ENCODE data around the gene TRAF1. TPM values are rescaled to one million over a fixed set of nuclear protein-coding genes. Genes with fewer than 3 reads are reported as not detected.

Gene TRAF1
- total RNA-seq, 1 experiment from 2014 or later, result 1.8 TPM

DNA sequence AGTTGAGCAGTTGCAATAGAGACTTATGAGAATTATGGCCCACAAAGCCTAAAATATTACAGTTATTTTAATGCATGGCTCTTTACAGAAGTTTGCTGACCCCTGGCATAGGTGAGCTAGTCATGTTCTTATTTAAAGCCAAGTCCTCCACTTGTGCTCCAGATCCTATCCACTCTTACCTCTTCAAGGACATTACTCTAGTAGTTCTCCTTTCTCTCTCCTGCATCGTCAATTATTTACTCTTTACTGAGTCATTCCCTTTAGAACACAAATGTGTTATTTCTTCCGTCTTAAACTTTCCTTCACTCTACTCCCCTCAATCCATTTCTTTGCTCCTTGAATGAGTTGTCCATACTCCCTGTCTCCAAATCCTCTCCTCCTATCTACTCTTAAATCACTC lies 20.6 kb upstream of the TRAF1 start:
- TF ChIP-seq ZNF416 (CRISPR knock-in tag; IDR thresholded peaks at IDR 0.05), result no peak
- TF ChIP-seq, protein P1, sequence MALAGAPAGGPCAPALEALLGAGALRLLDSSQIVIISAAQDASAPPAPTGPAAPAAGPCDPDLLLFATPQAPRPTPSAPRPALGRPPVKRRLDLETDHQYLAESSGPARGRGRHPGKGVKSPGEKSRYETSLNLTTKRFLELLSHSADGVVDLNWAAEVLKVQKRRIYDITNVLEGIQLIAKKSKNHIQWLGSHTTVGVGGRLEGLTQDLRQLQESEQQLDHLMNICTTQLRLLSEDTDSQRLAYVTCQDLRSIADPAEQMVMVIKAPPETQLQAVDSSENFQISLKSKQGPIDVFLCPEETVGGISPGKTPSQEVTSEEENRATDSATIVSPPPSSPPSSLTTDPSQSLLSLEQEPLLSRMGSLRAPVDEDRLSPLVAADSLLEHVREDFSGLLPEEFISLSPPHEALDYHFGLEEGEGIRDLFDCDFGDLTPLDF (CRISPR knock-in tag; IDR thresholded peaks at IDR 0.05), result no peak
- TF ChIP-seq SOX15 (CRISPR knock-in tag; IDR thresholded peaks at IDR 0.05), result no peak
- TF ChIP-seq, protein P2, sequence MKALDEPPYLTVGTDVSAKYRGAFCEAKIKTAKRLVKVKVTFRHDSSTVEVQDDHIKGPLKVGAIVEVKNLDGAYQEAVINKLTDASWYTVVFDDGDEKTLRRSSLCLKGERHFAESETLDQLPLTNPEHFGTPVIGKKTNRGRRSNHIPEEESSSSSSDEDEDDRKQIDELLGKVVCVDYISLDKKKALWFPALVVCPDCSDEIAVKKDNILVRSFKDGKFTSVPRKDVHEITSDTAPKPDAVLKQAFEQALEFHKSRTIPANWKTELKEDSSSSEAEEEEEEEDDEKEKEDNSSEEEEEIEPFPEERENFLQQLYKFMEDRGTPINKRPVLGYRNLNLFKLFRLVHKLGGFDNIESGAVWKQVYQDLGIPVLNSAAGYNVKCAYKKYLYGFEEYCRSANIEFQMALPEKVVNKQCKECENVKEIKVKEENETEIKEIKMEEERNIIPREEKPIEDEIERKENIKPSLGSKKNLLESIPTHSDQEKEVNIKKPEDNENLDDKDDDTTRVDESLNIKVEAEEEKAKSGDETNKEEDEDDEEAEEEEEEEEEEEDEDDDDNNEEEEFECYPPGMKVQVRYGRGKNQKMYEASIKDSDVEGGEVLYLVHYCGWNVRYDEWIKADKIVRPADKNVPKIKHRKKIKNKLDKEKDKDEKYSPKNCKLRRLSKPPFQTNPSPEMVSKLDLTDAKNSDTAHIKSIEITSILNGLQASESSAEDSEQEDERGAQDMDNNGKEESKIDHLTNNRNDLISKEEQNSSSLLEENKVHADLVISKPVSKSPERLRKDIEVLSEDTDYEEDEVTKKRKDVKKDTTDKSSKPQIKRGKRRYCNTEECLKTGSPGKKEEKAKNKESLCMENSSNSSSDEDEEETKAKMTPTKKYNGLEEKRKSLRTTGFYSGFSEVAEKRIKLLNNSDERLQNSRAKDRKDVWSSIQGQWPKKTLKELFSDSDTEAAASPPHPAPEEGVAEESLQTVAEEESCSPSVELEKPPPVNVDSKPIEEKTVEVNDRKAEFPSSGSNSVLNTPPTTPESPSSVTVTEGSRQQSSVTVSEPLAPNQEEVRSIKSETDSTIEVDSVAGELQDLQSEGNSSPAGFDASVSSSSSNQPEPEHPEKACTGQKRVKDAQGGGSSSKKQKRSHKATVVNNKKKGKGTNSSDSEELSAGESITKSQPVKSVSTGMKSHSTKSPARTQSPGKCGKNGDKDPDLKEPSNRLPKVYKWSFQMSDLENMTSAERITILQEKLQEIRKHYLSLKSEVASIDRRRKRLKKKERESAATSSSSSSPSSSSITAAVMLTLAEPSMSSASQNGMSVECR (CRISPR knock-in tag; IDR thresholded peaks at IDR 0.05; ENCODE audit: borderline replicate concordance), result no peak
- Mint-ChIP-seq H3K27ac (no peak overlapping the region), H3K4me3 (no peak overlapping the region), H3K4me1 (peaks cover 27% of the 10 kb centered on the region), H3K27me3 (ENCODE audit: low read depth) (no peaks in the 10 kb centered on the region), H3K9me3 (no peaks in the 10 kb centered on the region), H3K36me3 (no peaks in the 10 kb centered on the region)
- DNase-seq (ENCODE audit: low spot score), result no peak
- ATAC-seq, result no peak
- CTCF ChIA-PET, result no interaction called here
- POLR2A ChIA-PET, result no interaction called here

DNA sequence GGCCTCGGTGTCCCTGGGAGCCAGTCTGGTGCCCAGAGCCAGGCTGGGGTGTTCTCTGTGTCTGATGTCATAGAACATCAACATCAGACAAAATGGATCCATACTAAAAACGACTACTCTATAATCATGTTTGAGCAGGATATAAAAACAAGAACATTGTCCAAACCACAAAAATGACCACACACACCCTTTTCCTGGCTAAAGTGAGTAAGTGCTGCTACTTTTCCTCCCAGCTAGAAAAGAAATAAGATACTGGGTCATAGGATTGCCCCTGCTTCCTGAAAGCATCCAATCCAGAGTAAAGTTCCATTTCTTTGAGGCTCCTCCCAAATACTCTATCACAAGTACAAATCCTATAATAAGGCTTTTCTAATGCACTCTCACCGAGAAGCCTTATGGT lies 19.7 kb upstream of the TRAF1 start:
- Mint-ChIP-seq H3K36me3 (no peaks in the 10 kb centered on the region), H3K27me3 (ENCODE audit: low read depth) (no peaks in the 10 kb centered on the region), H3K9me3 (no peaks in the 10 kb centered on the region), H3K27ac (no peak overlapping the region), H3K4me1 (peaks cover 27% of the 10 kb centered on the region), H3K4me3 (no peak overlapping the region)
- ChIA-PET CTCF (no interaction called here), POLR2A (no interaction called here)
- DNase-seq (ENCODE audit: low spot score), result no peak
- ATAC-seq, result no peak
- TF ChIP-seq, protein P2 (CRISPR knock-in tag; IDR thresholded peaks at IDR 0.05; ENCODE audit: borderline replicate concordance), result no peak
- no peak for TF ChIP-seq CBFB (CRISPR knock-in tag; IDR thresholded peaks at IDR 0.05; ENCODE audit: low read depth)
- no peak for TF ChIP-seq FOXJ3 (CRISPR knock-in tag; IDR thresholded peaks at IDR 0.05; ENCODE audit: borderline replicate concordance)
- TF ChIP-seq, protein P3, sequence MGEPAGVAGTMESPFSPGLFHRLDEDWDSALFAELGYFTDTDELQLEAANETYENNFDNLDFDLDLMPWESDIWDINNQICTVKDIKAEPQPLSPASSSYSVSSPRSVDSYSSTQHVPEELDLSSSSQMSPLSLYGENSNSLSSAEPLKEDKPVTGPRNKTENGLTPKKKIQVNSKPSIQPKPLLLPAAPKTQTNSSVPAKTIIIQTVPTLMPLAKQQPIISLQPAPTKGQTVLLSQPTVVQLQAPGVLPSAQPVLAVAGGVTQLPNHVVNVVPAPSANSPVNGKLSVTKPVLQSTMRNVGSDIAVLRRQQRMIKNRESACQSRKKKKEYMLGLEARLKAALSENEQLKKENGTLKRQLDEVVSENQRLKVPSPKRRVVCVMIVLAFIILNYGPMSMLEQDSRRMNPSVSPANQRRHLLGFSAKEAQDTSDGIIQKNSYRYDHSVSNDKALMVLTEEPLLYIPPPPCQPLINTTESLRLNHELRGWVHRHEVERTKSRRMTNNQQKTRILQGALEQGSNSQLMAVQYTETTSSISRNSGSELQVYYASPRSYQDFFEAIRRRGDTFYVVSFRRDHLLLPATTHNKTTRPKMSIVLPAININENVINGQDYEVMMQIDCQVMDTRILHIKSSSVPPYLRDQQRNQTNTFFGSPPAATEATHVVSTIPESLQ (CRISPR knock-in tag; IDR thresholded peaks at IDR 0.05), result no peak
- TF ChIP-seq, protein P4, sequence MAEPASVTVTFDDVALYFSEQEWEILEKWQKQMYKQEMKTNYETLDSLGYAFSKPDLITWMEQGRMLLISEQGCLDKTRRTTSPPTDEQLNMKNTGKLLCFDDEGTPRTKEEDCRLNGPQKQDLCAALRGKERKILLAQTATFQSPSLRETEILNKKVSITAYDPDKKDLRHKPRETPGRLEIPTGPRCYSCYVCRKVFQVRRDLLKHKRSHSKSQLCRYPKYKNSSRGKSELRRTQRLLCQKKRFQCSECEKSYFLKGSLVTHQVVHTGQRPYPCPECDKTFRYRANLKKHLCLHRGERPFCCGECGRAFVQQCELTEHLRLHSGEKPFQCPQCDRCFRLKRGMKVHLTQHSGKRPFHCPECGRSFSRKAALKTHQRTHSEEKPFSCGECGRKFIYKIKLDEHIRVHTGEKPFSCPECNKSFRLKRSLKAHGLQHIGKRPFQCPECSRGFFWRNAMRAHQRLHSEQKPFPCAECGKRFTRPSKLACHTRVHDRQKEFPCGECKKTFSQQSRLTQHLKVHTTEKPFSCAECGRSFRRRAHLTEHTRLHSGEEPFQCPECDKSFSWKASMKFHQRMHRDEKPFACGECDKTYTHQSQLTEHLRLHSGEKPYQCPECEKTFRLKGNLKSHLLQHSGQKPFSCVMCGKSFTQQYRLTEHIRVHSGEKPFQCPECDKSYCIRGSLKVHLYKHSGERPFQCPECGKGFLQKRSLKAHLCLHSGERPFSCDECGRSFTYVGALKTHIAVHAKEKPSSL (CRISPR knock-in tag; conservative IDR thresholded peaks at IDR 0.05), result no peak
- TF ChIP-seq, protein P5, sequence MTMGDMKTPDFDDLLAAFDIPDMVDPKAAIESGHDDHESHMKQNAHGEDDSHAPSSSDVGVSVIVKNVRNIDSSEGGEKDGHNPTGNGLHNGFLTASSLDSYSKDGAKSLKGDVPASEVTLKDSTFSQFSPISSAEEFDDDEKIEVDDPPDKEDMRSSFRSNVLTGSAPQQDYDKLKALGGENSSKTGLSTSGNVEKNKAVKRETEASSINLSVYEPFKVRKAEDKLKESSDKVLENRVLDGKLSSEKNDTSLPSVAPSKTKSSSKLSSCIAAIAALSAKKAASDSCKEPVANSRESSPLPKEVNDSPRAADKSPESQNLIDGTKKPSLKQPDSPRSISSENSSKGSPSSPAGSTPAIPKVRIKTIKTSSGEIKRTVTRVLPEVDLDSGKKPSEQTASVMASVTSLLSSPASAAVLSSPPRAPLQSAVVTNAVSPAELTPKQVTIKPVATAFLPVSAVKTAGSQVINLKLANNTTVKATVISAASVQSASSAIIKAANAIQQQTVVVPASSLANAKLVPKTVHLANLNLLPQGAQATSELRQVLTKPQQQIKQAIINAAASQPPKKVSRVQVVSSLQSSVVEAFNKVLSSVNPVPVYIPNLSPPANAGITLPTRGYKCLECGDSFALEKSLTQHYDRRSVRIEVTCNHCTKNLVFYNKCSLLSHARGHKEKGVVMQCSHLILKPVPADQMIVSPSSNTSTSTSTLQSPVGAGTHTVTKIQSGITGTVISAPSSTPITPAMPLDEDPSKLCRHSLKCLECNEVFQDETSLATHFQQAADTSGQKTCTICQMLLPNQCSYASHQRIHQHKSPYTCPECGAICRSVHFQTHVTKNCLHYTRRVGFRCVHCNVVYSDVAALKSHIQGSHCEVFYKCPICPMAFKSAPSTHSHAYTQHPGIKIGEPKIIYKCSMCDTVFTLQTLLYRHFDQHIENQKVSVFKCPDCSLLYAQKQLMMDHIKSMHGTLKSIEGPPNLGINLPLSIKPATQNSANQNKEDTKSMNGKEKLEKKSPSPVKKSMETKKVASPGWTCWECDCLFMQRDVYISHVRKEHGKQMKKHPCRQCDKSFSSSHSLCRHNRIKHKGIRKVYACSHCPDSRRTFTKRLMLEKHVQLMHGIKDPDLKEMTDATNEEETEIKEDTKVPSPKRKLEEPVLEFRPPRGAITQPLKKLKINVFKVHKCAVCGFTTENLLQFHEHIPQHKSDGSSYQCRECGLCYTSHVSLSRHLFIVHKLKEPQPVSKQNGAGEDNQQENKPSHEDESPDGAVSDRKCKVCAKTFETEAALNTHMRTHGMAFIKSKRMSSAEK (CRISPR knock-in tag; IDR thresholded peaks at IDR 0.05; ENCODE audit: borderline replicate concordance), result no peak
- TF ChIP-seq GTF2I (CRISPR knock-in tag; conservative IDR thresholded peaks at IDR 0.05), result no peak
- TF ChIP-seq, protein P6, sequence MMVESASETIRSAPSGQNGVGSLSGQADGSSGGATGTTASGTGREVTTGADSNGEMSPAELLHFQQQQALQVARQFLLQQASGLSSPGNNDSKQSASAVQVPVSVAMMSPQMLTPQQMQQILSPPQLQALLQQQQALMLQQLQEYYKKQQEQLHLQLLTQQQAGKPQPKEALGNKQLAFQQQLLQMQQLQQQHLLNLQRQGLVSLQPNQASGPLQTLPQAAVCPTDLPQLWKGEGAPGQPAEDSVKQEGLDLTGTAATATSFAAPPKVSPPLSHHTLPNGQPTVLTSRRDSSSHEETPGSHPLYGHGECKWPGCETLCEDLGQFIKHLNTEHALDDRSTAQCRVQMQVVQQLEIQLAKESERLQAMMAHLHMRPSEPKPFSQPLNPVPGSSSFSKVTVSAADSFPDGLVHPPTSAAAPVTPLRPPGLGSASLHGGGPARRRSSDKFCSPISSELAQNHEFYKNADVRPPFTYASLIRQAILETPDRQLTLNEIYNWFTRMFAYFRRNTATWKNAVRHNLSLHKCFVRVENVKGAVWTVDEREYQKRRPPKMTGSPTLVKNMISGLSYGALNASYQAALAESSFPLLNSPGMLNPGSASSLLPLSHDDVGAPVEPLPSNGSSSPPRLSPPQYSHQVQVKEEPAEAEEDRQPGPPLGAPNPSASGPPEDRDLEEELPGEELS (CRISPR knock-in tag; IDR thresholded peaks at IDR 0.05), result no peak
- TF ChIP-seq OVOL2 (CRISPR knock-in tag; IDR thresholded peaks at IDR 0.05; ENCODE audit: borderline replicate concordance), result no peak

Data from WTC11 (cell line).